ENCODE results near the gene VAV3. TPM values are rescaled to one million over a fixed set of nuclear protein-coding genes. Genes with fewer than 3 reads are reported as not detected.

VAV3 gene
- total RNA-seq, 4 donors from 2014 or later = 1.9 to 5.8 (median 3.0) TPM

- peaks cover 0 to 11% (median 6%) of the 10 kb centered on the region in 4 donors for H3K9me3 ChIP-seq
- H3K27me3 ChIP-seq = no peaks in the 10 kb centered on the region
- H3K4me1 ChIP-seq = no peaks in the 10 kb centered on the region
- H3K4me3 ChIP-seq = no peak overlapping the region
- DNase-seq (ENCODE audit: extremely low spot score) = no peak
- no peaks in the 10 kb centered on the region for H3K36me3 ChIP-seq
- intact Hi-C loops (cut with DNase I) = no loop called here
- no peak overlapping the region for H3K27ac ChIP-seq (replicated peaks in 1 of 4)
- TF ChIP-seq EP300 (IDR thresholded peaks at IDR 0.05) (no peak), CTCF (IDR thresholded peaks at IDR 0.05) (no peak), POLR2AphosphoS5 (IDR thresholded peaks at IDR 0.05) (no peak), POLR2A (IDR thresholded peaks at IDR 0.05; ENCODE audit: low read depth) (no peak)
- WGBS = 88% methylated on average over 2 of the region's 2 CpGs
Observed at GRCh38 chr1:107824946-107825345, 140.0 kb downstream of the VAV3 start.

DNA sequence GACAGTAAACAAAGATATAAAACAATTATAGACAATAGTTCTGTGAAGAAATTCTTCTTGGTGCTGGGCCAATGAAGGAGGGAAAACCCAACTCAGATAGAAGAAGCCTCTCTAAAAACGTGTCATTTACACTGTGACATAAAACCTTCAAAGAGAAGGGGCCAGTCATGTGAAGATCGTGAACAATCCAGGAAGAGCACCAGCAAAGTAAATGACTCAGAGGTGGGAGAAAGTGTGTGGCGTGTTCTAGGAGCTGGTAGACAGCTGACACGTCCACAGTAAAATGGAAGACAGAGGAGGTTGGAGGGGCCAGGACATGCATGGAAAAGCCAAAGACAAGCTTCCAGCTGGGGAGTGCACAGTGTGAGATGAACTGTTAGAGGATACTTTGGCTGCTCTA lies 143.6 kb downstream of the VAV3 start:
- Histone ChIP-seq H3K27ac (replicated peaks in 1 of 4) (no peak overlapping the region), H3K4me3 (no peak overlapping the region), H3K27me3 (no peaks in the 10 kb centered on the region), H3K9me3 (peaks cover 0 to 11% (median 6%) of the 10 kb centered on the region in 4 donors), H3K36me3 (no peaks in the 10 kb centered on the region), H3K4me1 (no peaks in the 10 kb centered on the region)
- WGBS = 71% methylated on average over 4 of the region's 4 CpGs
- TF ChIP-seq POLR2AphosphoS5 (IDR thresholded peaks at IDR 0.05) = no peak
- DNase-seq (ENCODE audit: extremely low spot score) = no peak
- intact Hi-C loops (cut with DNase I) = no loop called here

GRCh38 chr1:107820801-107821200 lies 144.2 kb downstream of the VAV3 start:
- H3K4me3 ChIP-seq = no peak overlapping the region
- intact Hi-C loops (cut with DNase I) = no loop called here
- no peak for DNase-seq (ENCODE audit: extremely low spot score)
- H3K27ac ChIP-seq (replicated peaks in 1 of 4) = no peak overlapping the region
- H3K4me1 ChIP-seq = no peaks in the 10 kb centered on the region
- H3K36me3 ChIP-seq = no peaks in the 10 kb centered on the region
- TF ChIP-seq POLR2A (IDR thresholded peaks at IDR 0.05; ENCODE audit: low read depth) (no peak), EP300 (IDR thresholded peaks at IDR 0.05) (no peak), CTCF (IDR thresholded peaks at IDR 0.05) (no peak), POLR2AphosphoS5 (IDR thresholded peaks at IDR 0.05) (no peak)
- H3K9me3 ChIP-seq = peaks cover 0 to 11% (median 6%) of the 10 kb centered on the region in 4 donors
- no peaks in the 10 kb centered on the region for H3K27me3 ChIP-seq

DNA sequence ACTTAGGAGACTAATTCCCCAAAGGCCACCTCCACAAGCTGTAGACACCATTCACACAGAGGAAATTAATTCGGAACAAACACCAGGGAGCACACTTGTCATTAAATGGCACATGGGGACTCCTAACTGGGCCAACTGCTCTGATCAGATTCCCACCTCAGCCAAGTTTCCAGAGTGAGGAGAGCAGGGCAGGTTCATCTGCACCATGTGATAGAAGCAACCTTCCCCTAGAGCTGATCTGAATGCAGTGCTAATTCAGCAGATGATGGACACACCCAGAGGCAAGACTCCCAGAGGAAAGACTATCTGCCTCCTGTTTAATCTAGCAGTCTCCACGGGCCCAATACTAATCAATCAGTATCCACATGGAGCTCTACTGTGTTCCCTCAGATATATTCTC lies 147.0 kb downstream of the VAV3 start:
- H3K27ac ChIP-seq (replicated peaks in 1 of 4) = no peak overlapping the region
- no peak for DNase-seq (ENCODE audit: extremely low spot score)
- intact Hi-C loops (cut with DNase I) = no loop called here
- TF ChIP-seq EP300 (IDR thresholded peaks at IDR 0.05) (no peak), POLR2A (IDR thresholded peaks at IDR 0.05; ENCODE audit: low read depth) (no peak), CTCF (IDR thresholded peaks at IDR 0.05) (no peak)
- no peaks in the 10 kb centered on the region for H3K36me3 ChIP-seq
- WGBS = 70% methylated on average over 2 of the region's 2 CpGs
- H3K4me1 ChIP-seq = no peaks in the 10 kb centered on the region
- H3K27me3 ChIP-seq = no peaks in the 10 kb centered on the region
- H3K9me3 ChIP-seq = peaks cover 0 to under 1% (median 0%) of the 10 kb centered on the region in 4 donors
- H3K4me3 ChIP-seq = no peak overlapping the region

DNA sequence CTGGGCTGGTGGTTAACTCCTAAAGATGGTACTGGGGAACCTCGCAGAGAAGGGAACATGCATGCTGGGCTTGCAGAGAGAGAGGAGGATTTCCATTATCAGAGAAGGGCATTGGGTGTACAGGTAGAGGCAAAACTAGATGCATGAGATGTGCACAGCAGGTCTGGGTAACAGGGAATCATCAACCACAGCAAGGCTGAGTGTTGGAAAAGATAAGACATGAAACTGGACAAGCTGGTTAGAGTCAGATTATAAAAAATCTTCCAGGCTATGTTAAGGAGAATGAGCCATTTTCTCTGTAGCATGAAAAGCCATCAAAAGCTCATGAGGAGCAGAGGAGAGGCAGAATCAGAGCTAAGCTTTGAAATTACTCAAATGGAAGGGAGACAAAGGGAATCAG lies 147.8 kb downstream of the VAV3 start:
- no peak overlapping the region for H3K4me3 ChIP-seq
- H3K36me3 ChIP-seq = no peaks in the 10 kb centered on the region
- WGBS = 88% methylated on average over 1 of the region's 1 CpG
- H3K9me3 ChIP-seq = no peaks in the 10 kb centered on the region
- H3K27ac ChIP-seq (replicated peaks in 1 of 4) = no peak overlapping the region
- intact Hi-C loops (cut with DNase I) = no loop called here
- TF ChIP-seq POLR2AphosphoS5 (IDR thresholded peaks at IDR 0.05) (no peak), POLR2A (IDR thresholded peaks at IDR 0.05; ENCODE audit: low read depth) (no peak), EP300 (IDR thresholded peaks at IDR 0.05) (no peak), CTCF (IDR thresholded peaks at IDR 0.05) (no peak)
- no peaks in the 10 kb centered on the region for H3K4me1 ChIP-seq
- no peaks in the 10 kb centered on the region for H3K27me3 ChIP-seq
- DNase-seq (ENCODE audit: extremely low spot score) = no peak
